HepG2 (cell line): ENCODE measurements around the gene RNU7-1. TPM values are rescaled to one million over a fixed set of nuclear protein-coding genes. Genes with fewer than 3 reads are reported as not detected.

ENCODE experiments used
- BCL3 ChIP-seq: sonication (generic); formaldehyde crosslinking; IDR thresholded peaks from 2 replicates; pipeline ENCODE4 v1.5.1; 2020; ENCODE audit warnings: mild to moderate bottlenecking, missing genetic modification reagents, moderate library complexity
- CREM ChIP-seq, 2 experiments: sonication (generic) in 1 of 2; formaldehyde crosslinking in 1 of 2; IDR thresholded peaks; 2 replicates each; pipeline versions ENCODE4 v1.4.0 to v1.6.1; 2016 to 2020; ENCODE audit warnings: antibody characterized with exemption in 1 of 2, mild to moderate bottlenecking in 1 of 2, missing genetic modification reagents in 1 of 2
- E2F5 ChIP-seq: sonication (generic); formaldehyde crosslinking; conservative IDR thresholded peaks from 2 replicates; pipeline ENCODE4 v1.4.0; 2020; ENCODE audit warnings: missing genetic modification reagents
- GATAD2A ChIP-seq: IDR thresholded peaks from 2 replicates; pipeline ENCODE4 v1.6.1; 2016
- KLF12 ChIP-seq: sonication (generic); formaldehyde crosslinking; IDR thresholded peaks from 2 replicates; pipeline ENCODE4 v1.4.0; 2020; ENCODE audit warnings: missing genetic modification reagents, borderline replicate concordance
- MAFK ChIP-seq, 2 experiments: IDR thresholded peaks in 1 of 2; conservative IDR thresholded peaks in 1 of 2; 2 replicates each; pipeline ENCODE4 v1.6.1; 2011; ENCODE audit warnings: improper control_type of control experiment in 2 of 2, low read length in 2 of 2
- MAZ ChIP-seq, 2 experiments: sonication (generic) in 1 of 2; formaldehyde crosslinking in 1 of 2; IDR thresholded peaks; 2 replicates each; pipeline versions ENCODE4 v1.5.0 to v1.6.1; 2012 to 2020; ENCODE audit warnings: low read depth in 2 of 2, mild to moderate bottlenecking in 2 of 2, borderline replicate concordance in 1 of 2, improper control_type of control experiment in 1 of 2, low read length in 1 of 2, missing genetic modification reagents in 1 of 2, moderate library complexity in 1 of 2
- MLLT10 ChIP-seq: sonication (generic); formaldehyde crosslinking; IDR thresholded peaks from 2 replicates; pipeline ENCODE4 v1.4.0; 2020; ENCODE audit warnings: missing genetic modification reagents
- SCMH1 ChIP-seq: sonication (generic); formaldehyde crosslinking; IDR thresholded peaks from 2 replicates; pipeline ENCODE4 v1.9.0; 2021; ENCODE audit warnings: missing genetic modification reagents, mild to moderate bottlenecking, borderline replicate concordance
- YEATS4 ChIP-seq: sonication (generic); formaldehyde crosslinking; IDR thresholded peaks from 2 replicates; pipeline ENCODE4 v1.4.0; 2020; ENCODE audit warnings: missing genetic modification reagents, borderline replicate concordance
- ZNF367 ChIP-seq: sonication (generic); formaldehyde crosslinking; IDR thresholded peaks from 2 replicates; pipeline ENCODE4 v1.4.0; 2020; ENCODE audit warnings: missing genetic modification reagents, borderline replicate concordance
- ZNF382 ChIP-seq: sonication (generic); formaldehyde crosslinking; IDR thresholded peaks from 2 replicates; pipeline ENCODE4 v1.5.0; 2020; ENCODE audit warnings: missing genetic modification reagents, mild to moderate bottlenecking, borderline replicate concordance
- ZNF407 ChIP-seq: sonication (generic); formaldehyde crosslinking; IDR thresholded peaks from one replicate; pipeline ENCODE4 v1.5.1; 2020; ENCODE audit warnings: mild to moderate bottlenecking, missing genetic modification reagents; ENCODE audit errors: not compliant biosample characterization
- ZNF724P ChIP-seq: sonication (generic); formaldehyde crosslinking; IDR thresholded peaks from 2 replicates; pipeline ENCODE4 v1.8.0; 2022; ENCODE audit warnings: missing genetic modification reagents, borderline replicate concordance
- polyA plus RNA-seq, 8 experiments: library from polyadenylated mRNA; depleted of rRNA in 3 of 8; stranded (reverse) in 7 of 8; unstranded in 1 of 8; fragments of >200 nt; fragmentation: Illumina TruSeq in 4 of 8; extraction: Trizol in 4 of 8; gene quantifications; 2 replicates each; pipeline versions ENCODE4 v1.2.1 to v1.2.3, GENCODE V29; 2011 to 2016; ENCODE audit warnings: low read depth in 4 of 8, missing spikeins in 1 of 8, mixed read lengths in 1 of 8; ENCODE audit not compliant: insufficient read depth in 1 of 8
- total RNA-seq, 5 experiments: library from RNA; depleted of rRNA; stranded (reverse); fragments of >200 nt; fragmentation: Illumina TruSeq; extraction: Trizol; gene quantifications; 2 replicates each; pipeline ENCODE4 v1.2.3, GENCODE V29; 2016; ENCODE audit warnings: low read depth in 1 of 5
- TF ChIP-seq, protein P1 (sequence below): sonication (generic); formaldehyde crosslinking; IDR thresholded peaks from 2 replicates; pipeline ENCODE4 v1.5.0; 2020; ENCODE audit warnings: missing genetic modification reagents

Gene RNU7-1
- total and polyA plus RNA-seq, 2 of the 13 experiments (the other 11 are each of a cell fraction or from before 2014, with no cell fraction given), result not detected

DNA sequence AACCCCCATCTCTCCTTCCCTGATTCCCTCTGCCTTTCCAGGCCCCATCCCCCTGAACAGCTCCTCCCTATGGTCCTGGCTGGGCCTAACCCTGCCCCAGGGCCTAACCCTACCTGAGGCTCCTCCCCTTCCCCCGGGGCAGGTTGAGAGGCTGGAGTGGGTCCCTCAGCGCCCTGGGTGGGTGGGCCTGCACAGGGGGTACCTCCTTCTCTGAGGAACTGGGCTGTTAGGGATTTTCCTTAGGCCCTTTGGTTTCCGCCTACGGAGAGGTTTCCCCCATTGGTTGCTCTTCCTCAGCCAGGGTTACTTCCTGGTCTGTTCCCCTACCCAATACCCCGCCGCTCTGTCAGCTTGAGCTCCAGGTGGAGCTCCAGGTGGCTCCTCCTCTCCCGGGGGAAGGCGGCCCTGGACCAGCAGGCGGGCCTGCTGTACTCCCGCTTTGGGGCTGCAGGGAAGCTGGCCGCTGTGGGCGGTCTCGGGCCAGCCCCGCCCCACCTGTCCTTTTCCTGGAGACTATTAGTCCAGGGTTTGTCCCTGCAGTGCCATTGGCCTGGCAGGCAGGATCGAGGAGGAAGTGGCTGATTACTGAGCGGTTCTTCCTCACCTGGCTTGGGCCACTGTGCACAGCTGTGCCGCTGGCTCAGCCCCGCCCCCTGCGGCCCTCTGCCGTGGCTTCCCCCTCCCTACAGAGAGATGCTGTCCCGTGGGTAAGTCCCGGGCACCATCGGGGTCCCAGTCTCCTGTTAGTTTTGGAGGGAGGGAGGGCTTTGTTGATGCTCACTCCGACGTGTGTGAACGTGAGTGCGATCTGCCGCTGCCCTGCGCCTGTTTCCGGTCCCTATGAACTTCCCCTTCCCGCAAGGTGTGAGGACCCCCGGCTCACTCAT lies 2.7 kb downstream of the RNU7-1 start (continued):
- TF ChIP-seq ZNF407 (CRISPR knock-in tag) (peak; percentile 16), CREM (IDR thresholded peaks at IDR 0.05) (0 out of 2 replicates have a peak, but pooled peaks have one; percentile 38), CREM (CRISPR knock-in tag; IDR thresholded peaks at IDR 0.05) (no peak), KLF12 (peak; percentile 56; the same call in 1 of the 2 replicates), ZNF382 (CRISPR knock-in tag) (no peak), E2F5 (0 out of 2 replicates have a peak, but pooled peaks have one; percentile 30), YEATS4 (CRISPR knock-in tag) (peak; percentile 67; the same call in 1 of the 2 replicates), MAFK (conservative IDR thresholded peaks at IDR 0.05 in 1 of 2, IDR thresholded peaks at IDR 0.05 in 1 of 2; ENCODE audit: low read length in 2 of 2) (no peak), MAZ (IDR thresholded peaks at IDR 0.05; ENCODE audit: borderline replicate concordance, low read depth, low read length) (peak; percentile 54; the same call in 1 of the 2 replicates), MAZ (CRISPR knock-in tag; IDR thresholded peaks at IDR 0.05; ENCODE audit: low read depth) (0 out of 2 replicates have a peak, but pooled peaks have one; percentile 37), MLLT10 (CRISPR knock-in tag) (no peak), ZNF367 (CRISPR knock-in tag) (no peak), BCL3 (CRISPR knock-in tag) (no peak), ZNF724P (CRISPR knock-in tag) (no peak), SCMH1 (CRISPR knock-in tag) (no peak), GATAD2A (CRISPR knock-in tag) (peak; percentile 47; the same call in 1 of the 2 replicates)
- TF ChIP-seq, protein P1, sequence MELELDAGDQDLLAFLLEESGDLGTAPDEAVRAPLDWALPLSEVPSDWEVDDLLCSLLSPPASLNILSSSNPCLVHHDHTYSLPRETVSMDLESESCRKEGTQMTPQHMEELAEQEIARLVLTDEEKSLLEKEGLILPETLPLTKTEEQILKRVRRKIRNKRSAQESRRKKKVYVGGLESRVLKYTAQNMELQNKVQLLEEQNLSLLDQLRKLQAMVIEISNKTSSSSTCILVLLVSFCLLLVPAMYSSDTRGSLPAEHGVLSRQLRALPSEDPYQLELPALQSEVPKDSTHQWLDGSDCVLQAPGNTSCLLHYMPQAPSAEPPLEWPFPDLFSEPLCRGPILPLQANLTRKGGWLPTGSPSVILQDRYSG, result no peak
